ENCODE results near the gene CAPN2.

CAPN2 gene

DNA sequence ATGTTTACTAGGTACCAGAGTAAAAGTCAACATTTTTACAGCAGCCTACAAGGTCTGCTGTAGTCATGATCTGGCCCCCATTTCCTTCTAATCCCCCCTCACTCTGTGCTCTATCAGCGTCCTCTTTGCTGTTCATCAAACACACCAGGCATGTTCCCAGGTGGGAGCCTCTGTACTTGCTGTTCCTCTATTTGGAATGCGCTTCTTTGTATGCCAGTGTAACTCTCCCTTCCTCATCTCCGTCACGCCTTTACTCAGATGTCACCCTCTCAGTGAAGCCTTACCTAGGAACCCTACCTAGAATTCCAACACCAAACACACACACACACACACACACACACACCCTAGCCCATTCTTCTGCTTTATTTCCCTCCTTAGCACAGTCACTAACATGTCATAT is 112.4 kb downstream of the CAPN2 start:
- in situ Hi-C loops (cut with MboI; ENCODE audit: low sequenced_read_pairs) = no loop called here

Data from HL-60/S4 treated with phorbol 12-myristate 13-acetate at 8.2 ng/mL for 4 days and 3 days (cell line).